Effector memory CD4-positive, alpha-beta T cell (primary cell): ENCODE results near the gene ZNF581.

ENCODE experiments used
- DNase-seq, 3 donors: peaks; one replicate each; pipeline ENCODE4 v3.0.0-alpha.2; 2020
- H3K27ac ChIP-seq: 2 replicates; pipeline ENCODE4 v1.7.0; 2013; ENCODE audit warnings: mild to moderate bottlenecking, low read length, moderate library complexity; ENCODE audit not compliant: insufficient read depth, poor library complexity, severe bottlenecking
- H3K27me3 ChIP-seq: replicated peaks from 2 replicates; pipeline ENCODE4 v1.7.0; 2013; ENCODE audit warnings: mild to moderate bottlenecking, low read length; ENCODE audit not compliant: insufficient read depth, control insufficient read depth, poor library complexity, severe bottlenecking
- H3K36me3 ChIP-seq: 2 replicates; pipeline ENCODE4 v1.7.0; 2013; ENCODE audit warnings: mild to moderate bottlenecking, low read length, moderate library complexity; ENCODE audit not compliant: control insufficient read depth, insufficient read depth
- H3K4me1 ChIP-seq: 2 replicates; pipeline ENCODE4 v1.7.0; 2013; ENCODE audit warnings: low read length, mild to moderate bottlenecking; ENCODE audit not compliant: control insufficient read depth, insufficient read depth, poor library complexity, severe bottlenecking
- H3K4me3 ChIP-seq: 2 replicates; pipeline ENCODE4 v1.7.0; 2013; ENCODE audit warnings: low read length, low read depth, mild to moderate bottlenecking; ENCODE audit not compliant: insufficient read depth, poor library complexity, severe bottlenecking
- H3K9me3 ChIP-seq: 2 replicates; pipeline ENCODE4 v1.7.0; 2013; ENCODE audit warnings: mild to moderate bottlenecking, low read length, moderate library complexity; ENCODE audit not compliant: control insufficient read depth

ZNF581 gene

DNA sequence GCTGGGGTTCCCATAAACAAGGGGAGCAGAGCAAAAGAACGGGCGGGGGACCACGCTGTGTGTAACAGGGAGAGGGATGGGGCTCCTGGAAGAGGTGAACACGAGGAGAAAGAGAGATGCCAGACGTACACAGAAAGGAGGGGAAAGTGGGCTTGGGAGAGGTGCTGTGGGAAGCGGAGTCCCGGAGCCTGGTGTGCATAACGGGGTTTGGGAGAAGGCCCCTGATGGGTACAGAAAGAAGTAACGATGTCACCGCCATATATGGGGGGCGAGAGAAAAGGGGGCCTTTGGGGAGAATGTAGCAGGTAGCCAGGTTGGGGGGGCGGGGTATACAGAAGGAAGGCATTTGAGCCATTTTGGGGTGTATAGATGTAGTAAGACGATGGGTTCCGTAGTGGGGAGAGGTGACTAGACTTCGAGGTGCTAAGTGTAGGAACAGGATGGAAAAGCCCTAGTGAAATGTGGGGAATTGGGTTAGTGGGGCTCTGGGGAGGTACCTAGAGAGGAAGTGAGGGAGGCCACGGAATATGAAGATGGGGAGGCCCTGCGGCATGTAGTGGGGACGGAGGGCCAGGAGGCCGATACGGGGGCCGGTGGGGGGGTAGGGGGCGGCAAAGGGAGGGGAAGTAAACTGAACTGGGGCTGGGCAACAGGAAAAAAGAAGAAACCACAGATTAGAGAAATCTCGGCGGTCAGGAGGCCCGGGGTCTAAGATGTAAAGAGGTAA, 1.9 kb upstream of the ZNF581 start:
- Histone ChIP-seq H3K4me1 (peaks cover 45% of the 10 kb centered on the region), H3K27me3 (no peaks in the 10 kb centered on the region), H3K27ac (peak overlapping the region; percentile 84), H3K9me3 (no peaks in the 10 kb centered on the region), H3K4me3 (peak overlapping the region; percentile 76), H3K36me3 (peaks cover 9% of the 10 kb centered on the region)
- no peak for DNase-seq

DNA sequence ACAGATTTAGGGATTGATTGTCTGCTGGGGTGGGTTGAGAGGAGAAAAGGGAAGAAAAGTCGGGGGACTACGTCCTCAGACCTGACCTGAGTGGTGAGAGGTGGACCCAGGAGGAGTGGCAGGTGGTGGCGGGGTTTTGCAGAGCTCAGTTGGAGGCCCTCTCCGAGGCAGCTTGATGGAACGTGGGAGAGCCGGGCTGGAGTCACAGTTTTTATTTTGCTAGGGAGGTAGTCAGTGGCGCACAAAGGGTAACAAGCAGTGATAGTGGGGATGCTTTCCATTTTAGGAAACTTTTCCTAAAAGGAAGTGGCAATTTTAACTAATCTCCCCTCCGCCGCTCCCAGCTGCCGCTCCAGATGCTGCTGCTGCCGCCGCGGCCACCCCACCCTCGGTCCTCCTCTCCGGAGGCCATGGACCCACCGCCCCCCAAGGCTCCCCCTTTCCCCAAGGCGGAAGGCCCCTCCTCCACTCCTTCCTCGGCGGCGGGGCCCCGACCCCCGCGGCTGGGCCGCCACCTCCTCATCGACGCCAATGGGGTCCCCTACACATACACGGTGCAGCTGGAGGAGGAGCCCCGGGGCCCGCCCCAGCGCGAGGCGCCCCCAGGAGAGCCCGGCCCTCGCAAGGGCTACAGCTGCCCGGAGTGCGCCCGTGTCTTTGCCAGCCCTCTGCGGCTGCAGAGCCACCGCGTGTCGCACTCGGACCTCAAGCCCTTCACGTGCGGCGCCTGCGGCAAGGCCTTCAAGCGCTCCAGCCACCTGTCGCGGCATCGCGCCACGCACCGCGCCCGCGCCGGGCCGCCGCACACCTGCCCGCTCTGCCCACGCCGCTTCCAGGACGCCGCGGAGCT, 1.1 kb upstream of the ZNF581 start:
- Histone ChIP-seq H3K4me3 (peak overlapping the region; percentile 76), H3K4me1 (peaks cover 39% of the 10 kb centered on the region), H3K9me3 (no peaks in the 10 kb centered on the region), H3K27me3 (no peaks in the 10 kb centered on the region), H3K27ac (peak overlapping the region; percentile 84), H3K36me3 (peaks cover 9% of the 10 kb centered on the region)
- DNase-seq, result no peak

DNA sequence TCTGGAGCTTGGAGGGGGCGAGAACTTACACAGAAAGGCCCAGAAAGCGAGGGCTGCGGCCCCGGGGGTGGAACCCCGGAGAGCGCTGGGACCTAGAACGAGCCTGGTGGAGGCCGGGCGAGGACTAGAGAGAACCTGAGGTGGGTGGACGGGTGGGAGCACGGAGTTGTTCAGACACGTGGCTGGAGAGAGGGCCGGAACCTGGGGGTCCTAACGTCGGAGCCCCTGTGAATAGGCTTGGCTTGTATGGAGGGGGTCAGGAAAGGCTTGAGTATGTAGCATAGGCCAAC, 383 bp downstream of the ZNF581 start:
- H3K27ac ChIP-seq, result peak overlapping the region; percentile 84
- H3K4me3 ChIP-seq, result peak overlapping the region; percentile 76
- H3K9me3 ChIP-seq, result no peaks in the 10 kb centered on the region
- peaks cover 47% of the 10 kb centered on the region for H3K4me1 ChIP-seq
- no peak for DNase-seq
- no peaks in the 10 kb centered on the region for H3K27me3 ChIP-seq
- H3K36me3 ChIP-seq, result peaks cover 9% of the 10 kb centered on the region

DNA sequence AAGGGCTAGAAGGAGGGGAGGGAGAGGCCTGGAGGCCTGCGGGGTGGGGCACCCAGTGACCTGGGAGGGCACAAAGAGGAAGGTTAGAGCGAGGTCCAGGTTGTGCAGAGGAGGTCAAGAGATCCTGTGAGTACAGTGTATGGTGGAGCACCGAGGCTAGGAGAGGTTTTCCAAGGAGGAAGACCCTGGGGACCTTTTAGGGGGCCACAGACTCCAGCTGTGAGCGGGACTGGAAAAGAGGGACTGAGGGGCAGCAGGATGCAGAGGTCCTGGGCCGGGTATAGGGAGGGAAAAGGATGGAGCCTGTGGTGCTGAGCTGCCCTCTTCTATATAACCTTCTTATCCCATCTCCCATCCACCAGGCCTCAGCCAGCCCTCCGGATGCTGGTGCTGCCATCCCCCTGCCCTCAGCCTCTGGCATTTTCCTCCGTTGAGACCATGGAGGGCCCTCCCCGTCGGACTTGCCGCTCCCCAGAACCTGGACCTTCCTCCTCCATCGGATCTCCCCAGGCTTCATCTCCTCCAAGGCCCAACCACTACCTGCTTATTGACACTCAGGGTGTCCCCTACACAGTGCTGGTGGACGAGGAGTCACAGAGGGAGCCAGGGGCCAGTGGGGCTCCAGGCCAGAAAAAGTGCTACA, 863 bp downstream of the ZNF581 start:
- Histone ChIP-seq H3K27ac (peak overlapping the region; percentile 84), H3K27me3 (no peaks in the 10 kb centered on the region), H3K9me3 (no peaks in the 10 kb centered on the region), H3K4me3 (peak overlapping the region; percentile 76), H3K4me1 (peaks cover 48% of the 10 kb centered on the region), H3K36me3 (peaks cover 9% of the 10 kb centered on the region)
- DNase-seq, result no peak

DNA sequence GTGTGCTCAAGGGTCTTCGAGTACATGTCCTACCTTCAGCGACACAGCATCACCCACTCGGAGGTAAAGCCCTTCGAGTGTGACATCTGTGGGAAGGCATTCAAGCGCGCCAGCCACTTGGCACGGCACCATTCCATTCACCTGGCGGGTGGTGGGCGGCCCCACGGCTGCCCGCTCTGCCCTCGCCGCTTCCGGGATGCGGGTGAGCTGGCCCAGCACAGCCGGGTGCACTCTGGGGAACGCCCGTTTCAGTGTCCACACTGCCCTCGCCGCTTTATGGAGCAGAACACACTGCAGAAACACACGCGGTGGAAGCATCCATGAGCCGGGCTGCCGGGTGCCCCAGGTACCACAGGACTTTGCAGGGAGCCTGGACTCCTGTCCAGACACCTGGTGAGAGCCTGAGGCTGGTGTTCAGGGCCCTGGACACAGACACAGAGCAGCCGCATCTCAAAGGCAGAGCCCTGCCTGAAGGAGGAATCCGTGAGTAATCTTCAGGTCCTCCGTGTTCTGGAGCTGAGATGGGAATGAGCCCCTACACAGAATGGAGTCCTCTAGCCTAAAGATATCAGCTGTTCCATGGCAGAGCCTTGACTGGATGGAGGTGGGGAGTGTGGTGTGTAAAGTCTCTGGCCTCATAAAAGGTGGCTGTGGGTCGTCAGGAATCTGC, 1.5 kb downstream of the ZNF581 start:
- no peak for DNase-seq
- H3K36me3 ChIP-seq, result peaks cover 9% of the 10 kb centered on the region
- no peak overlapping the region for H3K27ac ChIP-seq
- H3K4me1 ChIP-seq, result peaks cover 46% of the 10 kb centered on the region
- no peaks in the 10 kb centered on the region for H3K27me3 ChIP-seq
- H3K9me3 ChIP-seq, result no peaks in the 10 kb centered on the region
- H3K4me3 ChIP-seq, result no peak overlapping the region

DNA sequence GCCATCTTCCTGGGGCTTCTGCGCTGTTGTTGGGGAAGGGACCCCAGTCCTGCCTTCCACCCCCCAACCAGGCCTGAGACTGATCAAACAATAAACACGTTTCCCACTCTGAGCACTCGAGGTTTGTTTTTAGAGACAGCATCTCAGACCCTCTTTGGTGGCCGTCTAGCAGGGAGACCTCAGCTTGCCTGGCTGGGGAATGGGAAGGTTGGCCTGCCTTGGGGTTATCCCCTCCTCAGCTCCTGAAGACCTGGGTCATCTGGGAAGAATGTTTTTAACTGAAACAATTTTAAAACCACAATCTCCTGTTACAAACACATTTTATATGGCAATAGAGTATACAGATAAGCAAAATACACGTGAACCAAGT, 2.0 kb downstream of the ZNF581 start:
- H3K36me3 ChIP-seq, result peaks cover 9% of the 10 kb centered on the region
- no peak overlapping the region for H3K27ac ChIP-seq
- H3K27me3 ChIP-seq, result no peaks in the 10 kb centered on the region
- peaks cover 42% of the 10 kb centered on the region for H3K4me1 ChIP-seq
- H3K9me3 ChIP-seq, result no peaks in the 10 kb centered on the region
- no peak overlapping the region for H3K4me3 ChIP-seq
- DNase-seq, result no peak

DNA sequence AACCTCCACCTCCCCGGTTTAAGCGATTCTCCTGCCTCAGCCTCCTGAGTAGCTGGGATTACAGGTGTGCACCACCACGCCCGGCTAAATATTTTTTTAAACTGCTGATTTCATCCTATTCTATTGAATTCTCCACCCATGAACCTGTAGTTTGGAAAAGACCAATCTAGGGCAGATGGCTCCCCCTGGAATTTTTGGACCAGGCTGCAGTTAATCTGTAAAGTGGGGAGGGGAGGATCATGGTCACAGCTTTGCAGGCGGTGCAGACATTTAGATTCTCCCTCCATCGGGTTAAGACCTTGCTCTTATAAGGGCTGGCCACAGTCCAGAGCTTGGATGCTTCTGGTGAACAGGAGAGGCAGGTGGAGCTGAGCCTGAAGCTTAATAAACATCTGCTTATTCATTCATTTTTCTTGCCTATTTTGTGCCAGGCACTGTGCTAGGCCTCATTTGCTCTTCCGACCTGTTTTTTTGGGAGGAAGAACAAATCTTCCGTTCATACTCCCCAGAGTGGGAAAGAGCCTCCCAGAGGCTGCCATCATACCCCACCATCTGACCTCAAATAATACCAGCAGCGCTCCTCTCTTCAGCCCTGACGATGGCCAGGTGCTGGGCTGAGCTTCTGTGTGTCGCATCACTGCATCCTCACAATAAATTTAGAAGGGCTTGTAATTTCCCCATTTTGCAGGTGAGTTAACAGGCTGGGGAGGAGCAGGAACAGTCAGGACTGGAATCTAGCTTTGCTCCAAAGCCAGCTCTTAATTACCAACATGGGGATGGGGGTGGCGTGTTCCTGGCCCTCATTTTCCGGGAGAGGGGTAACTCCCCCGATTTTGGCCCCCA, 3.7 kb downstream of the ZNF581 start:
- Histone ChIP-seq H3K27ac (peak overlapping the region; percentile 57), H3K4me1 (peaks cover 33% of the 10 kb centered on the region), H3K4me3 (peak overlapping the region; percentile 59), H3K36me3 (peaks cover 9% of the 10 kb centered on the region), H3K9me3 (no peaks in the 10 kb centered on the region), H3K27me3 (no peaks in the 10 kb centered on the region)
- no peak for DNase-seq

DNA sequence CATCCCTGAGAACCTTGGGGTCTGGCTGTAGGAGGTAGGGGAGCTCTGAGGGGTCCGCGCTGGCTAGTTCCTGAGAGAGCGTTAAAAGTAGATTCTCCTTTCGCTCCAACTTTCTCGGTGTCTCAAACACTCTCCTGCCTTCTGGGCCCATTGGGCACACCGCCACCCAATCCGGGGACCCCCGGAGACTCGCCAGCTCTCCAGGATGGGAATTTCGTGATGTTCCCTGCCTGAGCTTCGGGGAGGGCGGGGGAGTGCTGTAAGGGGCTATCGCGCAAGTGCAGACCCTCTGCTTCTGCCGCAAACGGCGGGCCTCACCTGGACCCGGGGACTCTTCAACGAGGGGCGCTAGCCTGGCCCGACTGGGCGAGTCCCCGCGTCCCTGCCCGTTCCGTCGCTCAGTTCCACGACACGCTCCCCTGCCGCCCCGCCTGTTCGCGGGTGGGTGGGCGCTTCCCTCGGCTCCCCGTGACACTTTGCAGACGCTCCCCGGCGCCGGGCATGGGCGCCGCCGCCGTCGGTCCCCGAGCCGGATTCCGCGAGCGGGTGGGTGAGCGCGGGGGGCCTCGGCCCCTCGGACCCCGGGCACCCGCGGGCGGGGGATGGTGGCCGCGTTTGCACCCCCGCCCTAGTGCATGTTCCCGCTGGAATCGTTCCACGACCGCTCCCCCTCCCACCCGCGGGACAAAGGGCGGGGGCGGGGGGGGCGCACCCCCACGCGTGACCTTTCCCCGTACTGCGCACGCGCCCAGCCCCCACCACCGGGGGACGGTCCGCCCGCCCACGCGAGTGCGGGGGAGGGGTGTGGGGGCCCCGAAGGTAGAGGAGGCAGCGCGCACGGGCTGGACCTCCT, 4.5 kb downstream of the ZNF581 start, which contains the start of gene CCDC106:
TSS of gene CCDC106 (plus strand) at position 481 of the 853 bp plus-strand sequence. CDS start 835 bp downstream, outside the sequence.
- Histone ChIP-seq H3K4me1 (peaks cover 26% of the 10 kb centered on the region), H3K27ac (peak within 1 kb of the TSS; percentile 57), H3K4me3 (peak within 1 kb of the TSS; percentile 59), H3K9me3 (no peaks in the 10 kb centered on the region), H3K36me3 (peaks cover 9% of the 10 kb centered on the region), H3K27me3 (no peaks in the 10 kb centered on the region)
- no peak for DNase-seq
